GM13976 (cell line): ENCODE results near the gene TLE1.

Experiments used
- DNase-seq: peaks from one replicate; pipeline ENCODE4 v3.0.0; 2012; ENCODE audit warnings: low spot score
- in situ Hi-C: fragments of 300-500 bp; cut with MboI; formaldehyde crosslinking; loops from one replicate; pipeline ENCODE4 v1.12.0; 2022; ENCODE audit warnings: low sequenced_read_pairs, mixed read lengths, inconsistent platforms; ENCODE audit not compliant: unreplicated experiment
- TF ChIP-seq, protein P1 (sequence below): IDR thresholded peaks from 2 replicates; pipeline ENCODE4 v1.5.1; 2012; ENCODE audit warnings: borderline replicate concordance, mild to moderate bottlenecking; ENCODE audit not compliant: insufficient read depth; ENCODE audit errors: extremely low read depth, missing control alignments, control extremely low read depth

The TLE1 gene

DNA sequence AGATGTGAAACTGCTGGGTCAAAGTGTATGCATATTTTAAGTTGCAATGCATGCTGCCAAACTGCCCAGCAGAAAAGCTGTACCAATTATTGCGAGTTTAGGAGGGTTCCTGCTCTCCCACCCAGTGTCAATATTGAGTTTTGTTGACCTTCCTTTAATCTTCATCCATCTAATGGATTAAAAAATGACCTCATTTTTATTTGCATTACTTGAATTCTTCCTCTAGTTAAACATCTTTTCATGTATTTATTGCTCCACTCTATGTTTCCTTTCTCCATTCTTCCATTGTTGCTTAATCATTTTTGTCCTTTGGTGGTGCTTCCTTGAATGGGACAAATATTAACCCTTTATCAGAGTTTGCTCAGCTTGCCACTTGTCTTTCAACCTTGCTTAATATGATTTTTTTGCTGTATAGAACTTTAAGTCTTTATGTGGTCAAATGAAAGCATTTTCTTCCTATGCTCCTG, 32.4 kb downstream of the TLE1 start:
- no peak for DNase-seq
- TF ChIP-seq, protein P1, sequence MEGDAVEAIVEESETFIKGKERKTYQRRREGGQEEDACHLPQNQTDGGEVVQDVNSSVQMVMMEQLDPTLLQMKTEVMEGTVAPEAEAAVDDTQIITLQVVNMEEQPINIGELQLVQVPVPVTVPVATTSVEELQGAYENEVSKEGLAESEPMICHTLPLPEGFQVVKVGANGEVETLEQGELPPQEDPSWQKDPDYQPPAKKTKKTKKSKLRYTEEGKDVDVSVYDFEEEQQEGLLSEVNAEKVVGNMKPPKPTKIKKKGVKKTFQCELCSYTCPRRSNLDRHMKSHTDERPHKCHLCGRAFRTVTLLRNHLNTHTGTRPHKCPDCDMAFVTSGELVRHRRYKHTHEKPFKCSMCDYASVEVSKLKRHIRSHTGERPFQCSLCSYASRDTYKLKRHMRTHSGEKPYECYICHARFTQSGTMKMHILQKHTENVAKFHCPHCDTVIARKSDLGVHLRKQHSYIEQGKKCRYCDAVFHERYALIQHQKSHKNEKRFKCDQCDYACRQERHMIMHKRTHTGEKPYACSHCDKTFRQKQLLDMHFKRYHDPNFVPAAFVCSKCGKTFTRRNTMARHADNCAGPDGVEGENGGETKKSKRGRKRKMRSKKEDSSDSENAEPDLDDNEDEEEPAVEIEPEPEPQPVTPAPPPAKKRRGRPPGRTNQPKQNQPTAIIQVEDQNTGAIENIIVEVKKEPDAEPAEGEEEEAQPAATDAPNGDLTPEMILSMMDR: no peak
- in situ Hi-C loops: no loop called here

DNA sequence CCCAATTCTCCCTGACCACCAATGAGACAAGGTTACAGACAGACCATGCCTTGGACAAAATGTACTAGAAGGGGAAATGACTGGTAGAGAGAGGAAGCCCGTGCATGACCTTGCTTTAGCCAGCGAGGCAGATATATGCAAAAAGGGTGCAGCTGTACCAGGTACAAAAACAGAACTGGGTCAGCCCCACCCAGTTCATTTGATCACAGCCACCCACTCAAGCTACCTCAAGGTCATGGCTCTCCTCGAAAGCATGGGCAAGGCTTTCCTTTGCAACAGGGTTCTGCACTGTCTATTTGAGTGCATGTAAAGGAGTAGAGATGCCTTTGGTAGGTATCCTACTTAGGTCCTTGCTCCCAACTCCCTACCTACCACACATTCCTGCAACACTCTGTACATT, 33.3 kb downstream of the TLE1 start:
- no peak for DNase-seq
- TF ChIP-seq, protein P1: no peak
- in situ Hi-C loops: no loop called here

DNA sequence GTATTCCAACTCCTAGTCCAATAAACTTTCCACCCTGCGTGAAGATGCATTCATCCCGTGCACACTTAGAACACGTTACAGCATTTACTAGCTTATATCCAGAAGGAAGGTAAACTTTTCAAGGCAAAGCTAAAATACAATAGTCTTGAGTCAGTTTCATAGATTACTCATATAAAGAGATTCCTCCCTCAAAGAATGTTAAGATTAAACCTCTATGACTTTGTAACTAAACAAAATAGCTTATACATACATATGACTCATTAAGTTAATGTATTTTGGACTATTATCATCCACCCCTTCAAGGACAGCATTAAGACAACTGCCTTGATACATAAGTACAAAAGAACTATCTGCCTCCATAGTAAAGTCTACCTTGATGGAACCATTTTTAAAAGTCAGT, 36.1 kb downstream of the TLE1 start:
- in situ Hi-C loops: no loop called here
- DNase-seq: no peak
- TF ChIP-seq, protein P1: no peak

DNA sequence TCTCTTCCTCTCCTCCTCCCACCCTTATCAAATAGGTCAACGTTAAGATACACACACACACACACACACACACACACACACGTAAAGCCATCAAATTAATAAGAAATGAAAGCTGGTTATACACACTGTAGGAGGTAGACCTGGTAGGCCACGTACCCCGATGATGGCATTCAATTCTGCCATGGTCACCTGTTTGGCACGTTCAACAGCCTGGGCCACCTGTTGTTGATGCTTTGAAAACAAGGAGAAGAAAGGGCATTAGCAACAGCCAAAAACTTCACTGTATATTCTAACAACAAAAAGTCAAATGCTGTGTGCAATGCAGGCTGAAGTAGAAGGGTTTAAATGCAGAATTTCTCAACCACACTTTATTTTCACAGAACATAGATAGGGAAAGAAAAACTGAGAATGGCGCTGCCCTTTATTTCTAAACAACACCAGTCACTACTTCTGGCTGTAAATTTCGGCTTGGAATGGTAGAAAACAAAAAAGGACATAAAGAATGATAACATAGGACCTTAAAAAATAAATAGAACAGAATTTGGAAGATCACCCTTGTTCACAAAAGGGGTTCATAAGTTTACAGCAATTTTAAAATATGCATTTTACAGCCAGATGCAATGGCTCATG, 37.2 kb downstream of the TLE1 start:
- no peak for DNase-seq
- in situ Hi-C loops: no loop called here
- TF ChIP-seq, protein P1: no peak

DNA sequence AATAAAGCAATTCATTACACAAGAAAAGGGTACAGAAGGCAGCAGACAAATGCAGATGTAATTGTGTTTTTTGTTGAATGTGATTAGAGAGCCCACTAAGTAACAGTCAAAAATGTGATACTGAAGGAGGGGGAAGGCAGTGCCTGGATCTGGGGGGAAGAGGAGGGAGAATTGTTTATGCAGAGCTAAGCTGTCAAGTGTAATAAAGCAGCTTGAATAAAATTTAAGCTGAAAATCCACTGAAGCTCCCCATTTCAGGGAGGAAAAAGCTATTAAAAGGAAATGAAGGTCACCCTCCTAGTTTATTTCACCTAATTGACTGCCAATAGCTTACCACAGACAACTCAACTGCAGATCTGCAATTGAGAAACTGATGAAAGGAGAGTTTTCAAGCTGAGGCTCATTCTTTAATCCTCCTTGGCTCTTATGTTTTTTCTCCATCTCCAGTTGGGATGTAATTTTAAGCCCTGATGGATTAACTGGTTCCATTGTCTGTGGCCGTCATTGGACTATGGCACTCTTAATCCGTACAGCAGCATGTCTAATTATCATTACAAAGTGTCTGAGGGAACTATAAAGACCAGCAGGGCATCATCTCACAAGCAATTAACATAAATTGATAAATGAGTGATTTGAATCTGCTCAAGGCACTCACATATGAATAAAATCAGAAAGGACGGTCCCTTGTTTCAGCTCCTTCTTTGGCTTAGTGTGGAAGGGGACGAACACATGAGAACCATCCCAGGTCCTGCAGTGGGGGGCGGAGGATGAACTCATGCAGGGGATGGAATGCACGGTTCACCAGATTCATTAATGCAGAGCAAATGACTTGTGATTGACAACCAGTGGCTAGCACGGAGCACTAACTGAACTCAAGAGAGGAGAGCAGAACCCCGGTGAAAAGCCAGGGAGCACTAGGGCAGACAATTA, 38.5 kb downstream of the TLE1 start:
- no peak for DNase-seq
- in situ Hi-C loops: no loop called here
- TF ChIP-seq, protein P1: no peak

DNA sequence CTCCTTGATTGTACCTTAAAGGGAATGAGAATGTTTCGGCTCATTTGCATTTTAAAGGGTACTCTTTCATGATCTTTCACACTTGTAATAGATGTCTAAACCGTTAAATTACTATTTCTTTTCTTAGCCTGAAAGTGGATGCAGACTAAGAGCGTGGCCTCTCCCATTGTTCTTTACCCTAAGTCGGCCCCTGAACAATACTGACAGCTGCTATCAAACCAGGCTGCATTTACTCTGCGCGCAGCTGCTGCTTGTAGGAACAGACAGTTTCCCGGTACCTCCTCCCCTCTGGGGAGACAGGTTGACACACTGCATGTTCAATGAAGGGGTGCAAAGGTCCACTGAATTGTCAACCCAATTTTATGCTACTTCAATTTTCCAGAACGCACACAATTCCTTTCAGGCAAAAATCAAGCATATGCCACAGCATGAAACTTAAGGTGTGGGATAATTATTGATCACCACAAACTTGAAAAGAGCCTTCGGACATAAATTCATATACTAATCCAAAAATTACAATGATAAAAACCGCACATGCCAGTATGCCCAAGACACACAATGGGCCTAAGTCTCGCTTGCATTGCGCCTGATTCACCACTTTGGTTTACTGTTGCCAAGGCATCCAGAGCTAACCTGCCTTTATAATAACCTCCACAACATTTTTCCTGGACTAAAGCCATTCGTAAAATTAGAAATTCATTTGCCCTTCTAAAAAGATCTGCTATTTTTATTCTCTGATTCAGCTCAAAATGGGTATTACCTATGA, 39.7 kb downstream of the TLE1 start:
- DNase-seq: no peak
- TF ChIP-seq, protein P1: no peak
- in situ Hi-C loops: no loop called here
